ENCODE results near the gene SBF1.
"Not testable (repeated sequence)": the region's sequence is repeated elsewhere in the genome, so short reads cannot be mapped to it uniquely, and the experiment has no call there.

Gene SBF1

GRCh38 chr22:50444663-50445062 is 30.2 kb downstream of the SBF1 start:
- DNase-seq: no peak

DNA sequence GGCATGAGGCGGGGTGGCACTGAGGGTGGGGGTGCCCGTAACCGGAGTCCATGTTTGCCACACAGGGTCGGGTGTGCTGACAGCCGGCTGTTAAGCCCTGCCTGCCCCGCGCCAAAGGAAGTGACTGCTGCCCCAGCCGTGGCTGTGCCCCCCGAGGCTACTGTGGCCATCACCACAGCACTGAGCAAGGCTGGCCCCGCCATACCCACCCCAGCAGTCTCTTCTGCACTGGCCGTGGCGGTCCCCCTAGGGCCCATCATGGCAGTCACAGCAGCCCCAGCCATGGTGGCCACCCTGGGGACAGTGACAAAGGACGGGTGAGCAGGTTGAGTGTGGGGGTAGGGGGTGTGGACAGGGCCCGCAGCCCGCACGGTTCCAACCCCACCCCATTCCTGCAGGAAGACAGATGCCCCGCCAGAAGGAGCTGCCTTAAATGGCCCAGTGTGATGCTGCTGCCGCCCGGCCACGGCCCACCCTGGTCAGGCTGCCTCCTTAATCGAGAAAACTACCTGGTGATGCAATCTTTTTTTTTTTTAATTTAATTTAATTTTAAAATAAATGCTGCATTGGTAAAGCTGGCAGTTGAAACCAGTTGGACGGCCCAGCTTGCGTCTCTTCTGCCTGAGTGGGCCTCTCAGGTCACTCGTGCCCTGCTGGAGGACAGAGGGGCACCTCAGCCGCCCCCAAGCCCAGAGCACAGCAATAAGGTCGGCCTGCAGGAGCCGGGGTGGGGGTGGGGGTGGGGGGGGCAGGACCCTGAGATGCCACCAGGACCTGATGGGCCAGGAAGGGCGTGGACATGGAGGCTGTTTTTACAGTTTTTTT is 30.8 kb downstream of the SBF1 start:
- no peak for DNase-seq

DNA sequence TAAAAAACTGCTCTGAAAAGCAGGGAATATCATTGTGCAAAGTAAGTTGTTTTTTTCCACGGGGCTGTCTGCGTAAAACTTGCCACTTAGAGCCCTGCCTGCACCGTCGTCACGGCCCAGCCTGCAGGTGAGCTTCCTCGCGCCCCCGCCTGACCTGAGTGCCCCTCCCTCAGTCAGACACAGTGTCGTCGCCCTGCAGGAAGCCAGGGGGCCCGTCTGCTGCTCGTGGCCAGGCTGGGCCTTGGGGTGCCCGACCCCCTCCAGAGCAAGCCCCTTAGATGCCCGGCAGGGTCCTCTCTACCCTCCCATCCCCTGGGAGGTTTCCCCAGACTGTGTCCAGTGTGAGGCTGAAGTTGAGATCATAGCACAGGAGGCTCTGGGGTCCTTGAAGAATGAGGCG is 31.6 kb downstream of the SBF1 start:
- no peak for DNase-seq

DNA sequence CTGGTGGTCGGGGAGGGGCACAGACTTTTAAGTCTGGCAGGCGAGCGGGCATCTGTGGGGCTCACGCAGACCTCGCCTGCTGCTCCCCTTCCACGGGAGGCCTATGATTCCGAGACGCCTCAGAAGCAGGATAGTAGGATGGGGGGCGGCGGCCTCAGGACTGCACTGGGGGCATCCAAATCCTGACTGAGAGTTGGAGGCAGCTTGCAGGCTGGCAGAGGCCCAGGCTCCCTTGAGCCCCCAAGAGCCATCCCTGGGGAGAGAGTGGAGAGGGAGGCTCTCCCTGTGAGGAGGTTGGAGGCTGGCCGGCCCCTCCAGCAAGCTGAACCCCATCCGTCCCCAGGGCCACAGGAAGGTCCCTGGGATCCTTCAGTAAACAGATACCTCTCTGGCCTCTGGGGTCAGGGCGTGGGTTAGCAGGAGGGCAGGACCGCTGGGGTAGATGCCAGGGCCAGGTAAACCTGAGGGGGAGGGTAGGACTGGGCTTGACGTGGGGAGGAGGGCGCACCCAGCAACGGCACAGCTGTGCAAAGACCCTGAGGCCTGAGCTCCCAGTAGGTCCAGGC is 33.3 kb downstream of the SBF1 start:
- no peak for DNase-seq

DNA sequence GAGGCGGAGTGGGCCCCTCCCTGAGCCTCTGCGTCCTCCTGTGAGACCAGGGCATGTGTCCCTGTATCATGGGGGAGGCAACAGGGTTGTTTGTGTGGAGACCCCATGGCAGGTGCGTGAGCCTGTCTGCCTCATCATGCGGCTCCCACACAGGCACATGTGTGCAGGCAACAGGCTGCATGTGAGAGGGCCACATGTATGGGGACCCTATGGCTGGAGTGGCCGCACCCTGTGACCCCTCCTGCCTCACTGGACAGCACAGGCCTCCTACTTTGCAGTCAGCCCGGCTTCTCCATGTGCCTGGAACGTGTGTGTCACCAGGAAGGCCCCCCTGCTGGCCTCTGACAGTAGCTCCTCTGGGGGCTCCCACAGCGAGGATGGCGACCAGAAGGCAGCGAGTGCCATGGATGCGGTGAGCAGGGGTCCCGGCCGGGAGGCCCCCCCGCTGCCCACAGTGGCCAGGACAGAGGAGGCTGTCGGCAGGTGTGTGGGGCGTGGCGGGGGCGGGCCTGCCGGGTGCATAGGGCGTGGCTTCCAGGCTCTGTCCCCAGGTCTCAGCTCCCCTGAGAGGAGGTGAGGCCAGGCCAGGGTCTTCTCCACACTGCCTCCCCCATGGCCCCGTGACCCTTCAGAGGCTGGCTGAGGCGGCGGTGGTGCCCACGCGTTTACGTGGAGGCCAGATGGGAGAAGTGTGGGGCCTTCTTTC is 34.1 kb downstream of the SBF1 start:
- DNase-seq: no peak

DNA sequence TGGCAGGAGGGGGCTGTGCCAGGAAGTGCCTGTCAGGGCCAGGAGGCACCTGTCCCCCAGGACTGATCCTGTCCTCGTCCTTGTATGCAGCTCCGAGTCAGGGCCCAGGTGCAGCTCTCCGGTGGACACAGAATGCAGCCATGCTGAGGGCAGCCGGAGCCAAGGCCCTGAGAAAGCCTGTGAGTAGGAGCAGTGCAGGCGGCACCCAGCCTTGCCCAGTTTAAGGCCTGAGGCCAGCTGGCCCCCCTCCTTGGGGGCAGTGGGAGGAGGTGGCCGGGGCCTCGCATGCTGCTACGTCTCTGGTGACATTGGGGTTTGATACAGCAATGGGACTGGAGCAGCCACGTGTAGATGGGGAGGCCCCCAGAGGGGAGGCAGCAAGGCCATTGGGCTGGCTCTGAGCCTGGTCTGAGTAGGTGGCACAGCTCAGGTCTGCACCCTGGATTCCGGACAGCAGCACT is 34.9 kb downstream of the SBF1 start:
- no peak for DNase-seq

GRCh38 chr22:50439314-50439870 is 35.4 kb downstream of the SBF1 start:
- no peak for DNase-seq

GRCh38 chr22:50438305-50439275 is 36.2 kb downstream of the SBF1 start:
- DNase-seq: no peak

DNA sequence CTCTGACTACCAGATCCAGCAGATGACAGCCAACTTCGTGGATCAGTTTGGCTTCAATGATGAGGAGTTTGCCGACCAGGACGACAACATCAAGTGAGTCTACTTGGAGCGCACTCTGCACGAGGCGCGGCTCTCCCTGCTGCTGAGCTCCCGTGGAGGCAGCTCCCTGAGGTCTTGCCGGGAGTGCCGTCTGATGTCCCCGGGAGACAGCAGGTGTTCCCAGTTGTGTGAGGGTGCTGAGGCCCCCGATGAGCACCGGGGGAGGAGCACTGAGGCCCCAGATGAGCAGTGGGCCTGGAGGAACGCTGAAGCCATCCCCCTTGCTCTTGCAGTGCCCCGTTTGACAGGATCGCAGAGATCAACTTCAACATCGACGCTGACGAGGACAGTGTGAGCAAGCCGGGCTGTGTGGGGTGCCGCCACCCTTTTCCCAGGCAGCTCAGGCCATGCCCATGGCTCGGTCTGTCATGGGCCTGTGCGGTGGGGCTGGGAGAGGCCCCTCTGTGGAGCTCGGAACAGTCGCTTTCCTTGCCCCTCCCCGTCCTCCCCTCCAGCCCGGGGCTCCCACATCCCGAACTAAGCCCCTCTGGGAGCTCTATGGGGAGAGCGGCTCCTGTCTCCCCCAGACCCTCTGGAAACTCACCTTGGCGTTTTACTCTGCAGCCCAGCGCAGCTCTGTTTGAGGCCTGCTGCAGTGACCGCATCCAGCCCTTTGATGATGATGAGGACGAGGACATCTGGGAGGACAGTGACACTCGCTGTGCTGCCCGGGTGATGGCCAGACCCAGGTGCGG is 37.1 kb downstream of the SBF1 start:
- no peak for DNase-seq

DNA sequence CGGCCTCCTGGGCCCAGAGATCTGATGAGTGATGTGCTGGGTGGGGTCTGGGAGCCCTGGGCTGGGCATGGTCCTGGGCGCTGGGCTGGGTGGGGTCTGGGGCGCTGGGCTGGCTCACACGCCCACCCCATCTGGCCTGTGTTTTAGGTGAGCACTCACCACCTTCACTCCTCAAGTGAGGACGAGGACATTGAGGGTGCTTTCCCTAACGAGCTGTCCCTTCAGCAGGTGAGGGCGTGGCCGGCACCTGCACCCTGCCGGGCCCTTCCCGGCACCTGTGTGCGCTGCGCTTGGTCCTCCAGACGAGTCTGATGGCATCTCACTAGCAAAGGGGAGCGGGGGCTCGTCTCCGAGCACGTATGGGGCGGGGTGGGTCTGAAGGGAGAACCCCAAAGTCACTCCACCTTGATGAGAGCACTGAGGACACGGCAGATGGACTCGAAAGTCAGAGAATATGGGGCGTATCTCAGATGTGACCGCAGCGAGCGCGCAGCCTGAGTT is 37.9 kb downstream of the SBF1 start:
- no peak for DNase-seq

- no peak for DNase-seq
These were observed 38.6 kb downstream of the SBF1 start for GRCh38 chr22:50436015-50436830.

- DNase-seq: no peak
These were observed 39.4 kb downstream of the SBF1 start for GRCh38 chr22:50435291-50436014.

- no peak for DNase-seq
These were observed 40.0 kb downstream of the SBF1 start for GRCh38 chr22:50434849-50435248.

DNA sequence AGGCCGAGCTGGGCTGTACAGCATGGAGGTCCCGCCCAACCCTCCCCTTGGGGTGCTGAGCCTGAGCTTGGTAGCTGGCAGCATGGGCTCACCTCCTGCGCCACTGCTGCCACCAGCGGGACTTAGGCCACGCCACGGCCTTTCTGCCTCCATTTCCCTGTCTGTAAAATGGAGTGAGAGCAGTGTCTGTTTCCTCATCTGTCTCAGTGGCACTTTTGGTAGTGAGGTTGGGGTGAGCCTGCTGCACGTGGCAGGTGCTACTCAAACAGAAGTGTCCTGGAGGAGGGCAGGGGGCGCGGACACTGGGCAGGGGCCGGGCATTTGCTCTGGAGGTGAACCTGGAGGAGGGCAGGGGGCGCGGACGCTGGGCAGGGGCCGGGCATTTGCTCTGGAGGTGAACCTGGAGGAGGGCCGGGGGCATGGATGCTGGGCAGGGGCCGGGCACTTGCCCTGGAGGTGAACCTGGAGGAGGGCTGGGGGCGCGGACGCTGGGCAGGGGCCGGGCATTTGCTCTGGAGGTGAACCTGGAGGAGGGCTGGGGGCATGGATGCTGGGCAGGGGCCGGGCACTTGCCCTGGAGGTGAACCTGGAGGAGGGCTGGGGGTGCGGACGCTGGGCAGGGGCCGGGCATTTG is 41.8 kb downstream of the SBF1 start:
- DNase-seq: not testable (repeated sequence)

GRCh38 chr22:50432131-50432876 is 42.5 kb downstream of the SBF1 start:
- DNase-seq: no peak

- no peak for DNase-seq
These were observed 49.5 kb downstream of the SBF1 start for GRCh38 chr22:50425179-50425916.

DNA sequence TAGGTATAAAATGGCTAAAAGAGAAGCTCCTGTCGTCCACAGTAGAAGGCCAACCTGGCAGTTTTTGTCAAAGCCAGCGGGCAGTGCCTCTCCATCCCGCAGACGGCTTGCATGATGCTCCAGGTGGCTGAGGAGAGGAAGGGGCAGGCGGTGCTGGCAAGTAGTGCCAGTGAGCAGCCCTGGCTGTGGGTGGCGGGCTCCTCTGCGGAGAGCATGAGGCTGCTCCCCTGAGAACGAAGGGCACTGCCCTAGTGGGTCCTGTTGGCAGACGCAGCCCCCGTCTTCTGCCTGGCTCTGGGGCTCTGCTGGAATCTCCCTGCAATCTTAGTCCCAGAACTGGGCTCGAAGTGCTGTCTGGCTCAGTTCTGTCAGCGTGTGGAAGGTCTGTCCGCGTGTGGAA is 50.9 kb downstream of the SBF1 start:
- no peak for DNase-seq

All from NCI-H1436 (cell line).